Hepatocyte (in vitro differentiated cells): ENCODE results near the gene FRG2C.
"Not testable (repeated sequence)": the region's sequence is repeated elsewhere in the genome, so short reads cannot be mapped to it uniquely, and the experiment has no call there.

ENCODE experiments used
- EZH2 ChIP-seq: fragments of 200-600 bp; sonication (generic); IDR thresholded peaks from 2 replicates; pipeline ENCODE4 v1.6.1; 2016; ENCODE audit warnings: antibody characterized with exemption, mild to moderate bottlenecking, borderline replicate concordance
- EZH2phosphoT487 ChIP-seq: fragments of 200-600 bp; sonication (generic); IDR thresholded peaks from one replicate; pipeline ENCODE4 v1.6.1; 2018; ENCODE audit warnings: antibody characterized with exemption, mild to moderate bottlenecking, low read depth, moderate library complexity; ENCODE audit not compliant: unreplicated experiment, severe bottlenecking
- TF ChIP-seq, protein P1 (sequence below): fragments of 200-600 bp; sonication (generic); IDR thresholded peaks from 2 replicates; pipeline ENCODE4 v1.5.1; 2016; ENCODE audit warnings: antibody characterized with exemption, mild to moderate bottlenecking; ENCODE audit not compliant: poor library complexity

DNA sequence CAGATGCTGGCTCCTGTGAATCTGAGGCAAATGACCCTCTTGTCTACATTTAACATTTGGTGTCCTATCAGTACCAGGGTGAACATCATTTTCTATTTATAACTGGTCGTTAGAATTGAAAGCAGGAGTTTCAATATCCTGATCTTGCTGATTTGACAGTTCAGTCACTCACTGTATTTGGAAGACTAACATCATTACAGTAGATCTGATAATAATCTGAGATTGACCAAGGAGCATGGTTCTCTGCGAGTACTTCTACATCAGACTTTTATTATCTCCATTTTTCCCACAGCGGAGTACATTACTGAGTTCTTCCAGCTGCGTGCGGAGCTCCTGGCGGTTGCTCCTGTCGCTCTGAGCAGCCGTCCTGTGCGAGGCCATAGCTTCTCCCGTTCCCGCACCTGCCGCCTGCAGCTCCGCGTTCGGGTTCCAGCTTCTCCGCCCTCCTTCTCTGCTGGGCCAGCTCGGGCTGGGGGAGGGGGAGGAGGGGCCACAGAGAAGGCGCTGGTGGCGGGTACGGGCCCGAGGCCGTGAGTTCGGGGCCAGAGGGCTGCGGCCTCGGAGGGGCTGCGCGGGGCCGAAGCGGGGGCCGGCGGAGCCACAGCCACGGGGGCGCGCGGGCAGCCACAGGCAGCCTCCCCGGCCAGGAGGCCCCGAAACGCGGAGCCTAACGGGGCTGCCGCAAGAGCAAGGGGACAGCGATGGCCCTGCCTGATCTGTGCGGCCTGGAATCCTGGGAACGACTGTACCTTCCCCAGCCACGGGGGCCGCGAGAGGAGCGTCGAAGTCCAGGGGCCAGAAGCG, 8.8 kb upstream of the FRG2C start:
- TF ChIP-seq, protein P1, sequence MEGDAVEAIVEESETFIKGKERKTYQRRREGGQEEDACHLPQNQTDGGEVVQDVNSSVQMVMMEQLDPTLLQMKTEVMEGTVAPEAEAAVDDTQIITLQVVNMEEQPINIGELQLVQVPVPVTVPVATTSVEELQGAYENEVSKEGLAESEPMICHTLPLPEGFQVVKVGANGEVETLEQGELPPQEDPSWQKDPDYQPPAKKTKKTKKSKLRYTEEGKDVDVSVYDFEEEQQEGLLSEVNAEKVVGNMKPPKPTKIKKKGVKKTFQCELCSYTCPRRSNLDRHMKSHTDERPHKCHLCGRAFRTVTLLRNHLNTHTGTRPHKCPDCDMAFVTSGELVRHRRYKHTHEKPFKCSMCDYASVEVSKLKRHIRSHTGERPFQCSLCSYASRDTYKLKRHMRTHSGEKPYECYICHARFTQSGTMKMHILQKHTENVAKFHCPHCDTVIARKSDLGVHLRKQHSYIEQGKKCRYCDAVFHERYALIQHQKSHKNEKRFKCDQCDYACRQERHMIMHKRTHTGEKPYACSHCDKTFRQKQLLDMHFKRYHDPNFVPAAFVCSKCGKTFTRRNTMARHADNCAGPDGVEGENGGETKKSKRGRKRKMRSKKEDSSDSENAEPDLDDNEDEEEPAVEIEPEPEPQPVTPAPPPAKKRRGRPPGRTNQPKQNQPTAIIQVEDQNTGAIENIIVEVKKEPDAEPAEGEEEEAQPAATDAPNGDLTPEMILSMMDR, result not testable (repeated sequence)
- TF ChIP-seq EZH2phosphoT487, result not testable (repeated sequence)
- peak; percentile 69 for TF ChIP-seq EZH2
